DND-41 (cell line): ENCODE results near the gene MMP24.

Source experiments
- CTCF ChIP-seq: IDR thresholded peaks from 2 replicates; pipeline ENCODE4 v1.5.1; 2012; ENCODE audit warnings: borderline replicate concordance, low read length, moderate library complexity, mild to moderate bottlenecking; ENCODE audit not compliant: poor library complexity, severe bottlenecking; ENCODE audit errors: extremely low read depth
- EZH2 ChIP-seq: IDR thresholded peaks from 3 replicates; pipeline ENCODE4 v1.6.1; 2012; ENCODE audit warnings: borderline replicate concordance, low read depth, mild to moderate bottlenecking, moderate library complexity, low read length, inconsistent platforms; ENCODE audit not compliant: severe bottlenecking

- TF ChIP-seq CTCF (no peak), EZH2 (no peak)
Observed at GRCh38 chr20:35235881-35236280, 9.4 kb downstream of the MMP24 start.
